ENCODE data around the gene IL25.

The IL25 gene

GRCh38 chr14:23359167-23359626 is 13.4 kb upstream of the IL25 start:
- no peaks in the 10 kb centered on the region for H3K4me1 ChIP-seq (ENCODE audit: low read length)
- no peak overlapping the region for H3K9ac ChIP-seq (ENCODE audit: low read length)
- no peaks in the 10 kb centered on the region for H3K9me2 ChIP-seq (replicated peaks; ENCODE audit: insufficient read depth, low read length)
- no peaks in the 10 kb centered on the region for H3F3A ChIP-seq (ENCODE audit: insufficient read depth, low read length)
- no peak overlapping the region for H3K27ac ChIP-seq (ENCODE audit: low read length)
- no peak overlapping the region for H3K4me2 ChIP-seq (ENCODE audit: low read depth, low read length)
- H4K20me1 ChIP-seq (ENCODE audit: insufficient read depth, low read length), result no peaks in the 10 kb centered on the region
- no peaks in the 10 kb centered on the region for H3K9me3 ChIP-seq (replicated peaks; ENCODE audit: insufficient read depth, low read length)
- peaks cover 4% of the 10 kb centered on the region for H3K27me3 ChIP-seq (replicated peaks; ENCODE audit: insufficient read depth, low read length)
- H2AFZ ChIP-seq (ENCODE audit: low read length), result no peak overlapping the region
- no peaks in the 10 kb centered on the region for H3K36me3 ChIP-seq (replicated peaks; ENCODE audit: insufficient read depth, low read length)
- H3K4me3 ChIP-seq (ENCODE audit: low read length), result no peak overlapping the region
- no peak for DNase-seq
- TF ChIP-seq EZH2phosphoT487 (IDR thresholded peaks at IDR 0.05; ENCODE audit: low read length) (no peak), CTCF (IDR thresholded peaks at IDR 0.05; ENCODE audit: low read length) (no peak), EZH2 (optimal IDR thresholded peaks at IDR 0.05; ENCODE audit: low read depth, low read length) (no peak)
- H3K79me2 ChIP-seq (ENCODE audit: low read length), result no peaks in the 10 kb centered on the region

GRCh38 chr14:23359722-23360447 is 12.7 kb upstream of the IL25 start:
- H2AFZ ChIP-seq (ENCODE audit: low read length), result no peak overlapping the region
- TF ChIP-seq EZH2phosphoT487 (IDR thresholded peaks at IDR 0.05; ENCODE audit: low read length) (no peak), CTCF (IDR thresholded peaks at IDR 0.05; ENCODE audit: low read length) (no peak), EZH2 (optimal IDR thresholded peaks at IDR 0.05; ENCODE audit: low read depth, low read length) (no peak)
- DNase-seq, result no peak
- no peaks in the 10 kb centered on the region for H4K20me1 ChIP-seq (ENCODE audit: insufficient read depth, low read length)
- H3K4me2 ChIP-seq (ENCODE audit: low read depth, low read length), result no peak overlapping the region
- H3K9me2 ChIP-seq (replicated peaks; ENCODE audit: insufficient read depth, low read length), result no peaks in the 10 kb centered on the region
- H3K4me1 ChIP-seq (ENCODE audit: low read length), result no peaks in the 10 kb centered on the region
- H3K36me3 ChIP-seq (replicated peaks; ENCODE audit: insufficient read depth, low read length), result no peaks in the 10 kb centered on the region
- no peak overlapping the region for H3K4me3 ChIP-seq (ENCODE audit: low read length)
- no peak overlapping the region for H3K27ac ChIP-seq (ENCODE audit: low read length)
- H3F3A ChIP-seq (ENCODE audit: insufficient read depth, low read length), result no peaks in the 10 kb centered on the region
- no peaks in the 10 kb centered on the region for H3K9me3 ChIP-seq (replicated peaks; ENCODE audit: insufficient read depth, low read length)
- H3K79me2 ChIP-seq (ENCODE audit: low read length), result no peaks in the 10 kb centered on the region
- no peak overlapping the region for H3K9ac ChIP-seq (ENCODE audit: low read length)
- peaks cover 7% of the 10 kb centered on the region for H3K27me3 ChIP-seq (replicated peaks; ENCODE audit: insufficient read depth, low read length)

GRCh38 chr14:23360496-23360895 is 12.1 kb upstream of the IL25 start:
- no peak overlapping the region for H2AFZ ChIP-seq (ENCODE audit: low read length)
- H3F3A ChIP-seq (ENCODE audit: insufficient read depth, low read length), result no peaks in the 10 kb centered on the region
- no peaks in the 10 kb centered on the region for H3K4me1 ChIP-seq (ENCODE audit: low read length)
- H4K20me1 ChIP-seq (ENCODE audit: insufficient read depth, low read length), result no peaks in the 10 kb centered on the region
- DNase-seq, result no peak
- no peak for TF ChIP-seq EZH2phosphoT487 (IDR thresholded peaks at IDR 0.05; ENCODE audit: low read length)
- H3K4me2 ChIP-seq (ENCODE audit: low read depth, low read length), result no peak overlapping the region
- H3K27me3 ChIP-seq (replicated peaks; ENCODE audit: insufficient read depth, low read length), result peaks cover 7% of the 10 kb centered on the region
- no peaks in the 10 kb centered on the region for H3K79me2 ChIP-seq (ENCODE audit: low read length)
- no peaks in the 10 kb centered on the region for H3K9me3 ChIP-seq (replicated peaks; ENCODE audit: insufficient read depth, low read length)
- H3K4me3 ChIP-seq (ENCODE audit: low read length), result no peak overlapping the region
- no peak overlapping the region for H3K27ac ChIP-seq (ENCODE audit: low read length)
- H3K36me3 ChIP-seq (replicated peaks; ENCODE audit: insufficient read depth, low read length), result no peaks in the 10 kb centered on the region
- H3K9me2 ChIP-seq (replicated peaks; ENCODE audit: insufficient read depth, low read length), result no peaks in the 10 kb centered on the region
- no peak overlapping the region for H3K9ac ChIP-seq (ENCODE audit: low read length)

- Histone ChIP-seq H3K9me2 (replicated peaks; ENCODE audit: insufficient read depth, low read length) (no peaks in the 10 kb centered on the region), H2AFZ (ENCODE audit: low read length) (no peak overlapping the region), H3K79me2 (ENCODE audit: low read length) (no peaks in the 10 kb centered on the region), H3K9ac (ENCODE audit: low read length) (no peak overlapping the region), H3K4me3 (ENCODE audit: low read length) (no peak overlapping the region), H3K4me2 (ENCODE audit: low read depth, low read length) (no peak overlapping the region), H3K4me1 (ENCODE audit: low read length) (no peaks in the 10 kb centered on the region), H4K20me1 (ENCODE audit: insufficient read depth, low read length) (no peaks in the 10 kb centered on the region), H3K27me3 (replicated peaks; ENCODE audit: insufficient read depth, low read length) (peaks cover 7% of the 10 kb centered on the region), H3K27ac (ENCODE audit: low read length) (no peak overlapping the region), H3K36me3 (replicated peaks; ENCODE audit: insufficient read depth, low read length) (no peaks in the 10 kb centered on the region), H3F3A (ENCODE audit: insufficient read depth, low read length) (no peaks in the 10 kb centered on the region), H3K9me3 (replicated peaks; ENCODE audit: insufficient read depth, low read length) (no peaks in the 10 kb centered on the region)
- DNase-seq, result no peak
- no peak for TF ChIP-seq EZH2phosphoT487 (IDR thresholded peaks at IDR 0.05; ENCODE audit: low read length)
- TF ChIP-seq EZH2 (optimal IDR thresholded peaks at IDR 0.05; ENCODE audit: low read depth, low read length), result no peak
- TF ChIP-seq CTCF (IDR thresholded peaks at IDR 0.05; ENCODE audit: low read length), result no peak
Measured at GRCh38 chr14:23361320-23361719, 11.3 kb upstream of the IL25 start.

All from MM.1S (cell line).